Measurements from ENCODE around the gene SUMO4.
"Not testable (repeated sequence)": the region's sequence is repeated elsewhere in the genome, so short reads cannot be mapped to it uniquely, and the experiment has no call there.

Gene SUMO4

GRCh38 chr6:149433881-149434280 lies 33.8 kb downstream of the SUMO4 start:
- no peak for DNase-seq

- no peak for DNase-seq
These were observed 36.0 kb downstream of the SUMO4 start for GRCh38 chr6:149435919-149436586.

DNA sequence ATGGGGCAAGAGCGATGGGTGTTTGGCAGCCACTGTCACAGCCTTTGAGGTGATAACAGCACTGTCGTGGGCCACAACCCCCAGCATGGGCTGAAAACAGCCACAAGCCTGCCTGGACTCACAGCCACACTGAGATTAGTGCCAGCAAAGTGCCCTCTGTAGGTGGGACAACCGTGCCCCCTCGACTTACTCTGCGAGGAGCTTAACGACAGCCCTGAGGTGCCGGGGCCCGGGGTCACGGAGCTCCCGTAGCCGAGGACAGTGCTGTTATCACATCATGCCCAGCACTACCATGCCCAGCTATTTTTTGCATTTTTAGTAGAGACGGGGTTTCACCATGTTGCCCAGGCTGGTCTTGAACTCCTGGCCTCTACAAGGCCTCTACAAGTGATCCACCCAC lies 36.6 kb downstream of the SUMO4 start:
- no peak for DNase-seq

GRCh38 chr6:149437212-149437611 lies 37.1 kb downstream of the SUMO4 start:
- DNase-seq: no peak

GRCh38 chr6:149438855-149439254 lies 38.8 kb downstream of the SUMO4 start:
- DNase-seq: no peak

DNA sequence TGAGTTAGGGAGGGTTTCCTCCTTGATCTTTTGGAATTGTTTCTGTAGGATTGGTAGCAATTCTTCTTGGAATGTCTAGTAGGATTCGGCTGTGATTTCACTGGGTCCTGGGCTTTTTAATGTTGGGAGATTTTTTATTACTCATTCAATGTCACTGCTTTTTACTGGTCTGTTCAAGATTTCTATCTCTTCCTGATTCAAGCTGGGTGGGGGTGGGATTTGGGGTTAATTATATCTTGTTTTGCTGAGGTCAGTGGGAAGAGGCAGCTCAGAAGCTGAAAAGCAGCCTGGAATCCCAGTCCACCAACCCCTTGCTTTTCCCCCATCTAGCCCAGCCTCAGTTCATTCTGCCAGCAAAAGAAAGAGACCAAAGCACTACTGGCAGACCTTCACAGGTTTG lies 39.6 kb downstream of the SUMO4 start:
- peak; percentile 39 for DNase-seq

- DNase-seq: peak; percentile 36
These were observed 40.9 kb downstream of the SUMO4 start for GRCh38 chr6:149440735-149441671.

DNA sequence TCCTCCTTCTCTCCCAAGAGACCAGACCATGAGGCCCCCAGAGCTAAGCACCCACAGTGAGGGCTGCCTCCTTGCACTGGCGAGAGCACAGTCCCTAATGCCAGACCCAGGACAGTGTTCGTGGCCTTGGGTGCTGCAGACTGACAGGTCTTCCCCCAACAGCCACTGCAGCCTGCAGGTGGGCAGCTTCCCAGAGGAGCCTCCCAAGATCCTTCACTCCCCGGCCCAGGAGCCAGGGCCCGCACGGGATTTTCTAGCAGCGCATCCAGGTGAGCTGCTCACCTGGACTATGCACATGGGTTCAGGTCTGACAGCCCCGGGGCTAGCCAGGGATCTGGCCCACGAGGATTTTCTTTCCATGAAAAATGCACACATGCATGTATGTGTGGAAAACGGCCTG lies 41.7 kb downstream of the SUMO4 start:
- DNase-seq: no peak

- DNase-seq: peak; percentile 91
These were observed 43.5 kb downstream of the SUMO4 start for GRCh38 chr6:149443411-149444181.

- not testable (repeated sequence) for DNase-seq
These were observed 44.5 kb downstream of the SUMO4 start for GRCh38 chr6:149444360-149445094.

- DNase-seq: no peak
These were observed 45.0 kb downstream of the SUMO4 start for GRCh38 chr6:149445095-149445466.

DNA sequence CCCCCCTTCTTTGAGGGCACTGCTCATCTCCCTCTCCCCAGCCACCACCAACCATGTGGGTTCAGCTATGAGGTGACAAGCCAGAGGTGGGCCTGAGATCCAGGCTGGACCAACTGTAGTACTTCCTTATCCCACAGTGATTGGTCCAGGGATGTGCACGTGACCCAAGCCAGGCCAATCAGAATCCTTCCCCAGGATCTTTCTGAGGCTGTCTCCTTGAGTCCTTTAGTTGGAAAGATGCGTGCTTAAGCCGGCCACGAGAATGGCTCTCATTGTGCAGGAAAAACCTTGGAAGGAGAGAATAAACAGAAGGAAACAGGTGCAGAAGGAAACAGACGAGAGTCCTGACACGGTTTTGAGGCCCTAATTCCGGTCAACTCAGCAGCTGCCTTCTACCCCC lies 45.5 kb downstream of the SUMO4 start:
- no peak for DNase-seq

DNA sequence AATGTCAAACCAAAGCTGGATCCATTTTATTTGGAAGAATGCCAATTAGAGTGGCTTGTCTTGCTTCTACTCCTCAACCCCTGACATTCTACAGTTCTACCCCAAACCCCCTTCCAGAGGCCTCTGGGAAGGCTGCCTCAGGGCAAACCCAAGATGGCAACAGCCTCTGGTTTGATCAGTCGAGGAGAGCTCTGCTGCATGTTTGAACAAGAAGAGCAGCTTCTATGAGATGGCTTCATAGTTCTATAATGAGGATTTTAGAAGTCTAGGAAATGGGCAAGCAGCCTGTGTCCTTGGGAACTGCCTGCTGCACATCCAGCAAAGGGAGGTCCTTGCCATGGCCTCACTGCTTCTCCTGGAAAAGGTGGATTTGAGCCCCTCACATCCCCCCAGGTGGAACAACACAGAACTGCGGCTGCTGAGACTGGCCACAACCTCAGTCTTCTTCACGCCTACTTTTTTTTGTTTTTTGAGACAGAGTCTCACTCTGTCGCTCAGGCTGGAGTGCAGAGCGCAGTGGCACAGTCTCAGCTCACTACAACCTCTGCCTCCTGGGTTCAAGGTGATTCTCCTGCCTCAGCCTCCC lies 46.8 kb downstream of the SUMO4 start:
- no peak for DNase-seq

- no peak for DNase-seq
These were observed 48.9 kb downstream of the SUMO4 start for GRCh38 chr6:149448821-149449453.

- no peak for DNase-seq
These were observed 50.0 kb downstream of the SUMO4 start for GRCh38 chr6:149449831-149450678.

Measured in fibroblast of skin of right biceps (primary cell).